ENCODE measurements around the gene GSDME. TPM values are rescaled to one million over a fixed set of nuclear protein-coding genes. Genes with fewer than 3 reads are reported as not detected.

Gene GSDME
- total RNA-seq, 2 donors from 2014 or later, result 0.85 to 1.8 TPM

- intact Hi-C loops (cut with DNase I, micrococcal nuclease), result no loop called here
- DNase-seq (no peak), ATAC-seq (no peak)
Measured at GRCh38 chr7:24713850-24714675, 43.2 kb downstream of the GSDME start.

GRCh38 chr7:24713039-24713793 lies 44.0 kb downstream of the GSDME start:
- intact Hi-C loops (cut with DNase I, micrococcal nuclease), result no loop called here
- DNase-seq, result no peak
- ATAC-seq, result no peak

- DNase-seq (no peak), ATAC-seq (no peak)
- intact Hi-C loops (cut with DNase I, micrococcal nuclease), result no loop called here
Measured at GRCh38 chr7:24709585-24710360, 47.5 kb downstream of the GSDME start.

- intact Hi-C loops (cut with DNase I, micrococcal nuclease), result no loop called here
- DNase-seq, result no peak
- ATAC-seq, result no peak
Measured at GRCh38 chr7:24709051-24709450, 48.2 kb downstream of the GSDME start.

- ATAC-seq (no peak), DNase-seq (no peak)
Measured at GRCh38 chr7:24707988-24708615, 49.2 kb downstream of the GSDME start.

GRCh38 chr7:24706211-24707170 lies 50.8 kb downstream of the GSDME start:
- intact Hi-C loops (cut with DNase I, micrococcal nuclease), result no loop called here
- ATAC-seq (no peak), DNase-seq (no peak)

More at GRCh38 chr7:24707988-24708615, 49.2 kb downstream of the GSDME start:
- intact Hi-C loops (cut with DNase I, micrococcal nuclease), result no loop called here

GRCh38 chr7:24705461-24705954 lies 51.8 kb downstream of the GSDME start:
- intact Hi-C loops (cut with DNase I, micrococcal nuclease), result no loop called here
- ATAC-seq, result no peak
- no peak for DNase-seq

- no peak for ATAC-seq
Measured at GRCh38 chr7:24704311-24704710, 53.0 kb downstream of the GSDME start.

GRCh38 chr7:24703296-24703695 lies 54.0 kb downstream of the GSDME start:
- ATAC-seq (no peak), DNase-seq (no peak)
- intact Hi-C loops (cut with DNase I, micrococcal nuclease), result no loop called here

More at GRCh38 chr7:24704311-24704710, 53.0 kb downstream of the GSDME start:
- DNase-seq, result no peak
- intact Hi-C loops (cut with DNase I, micrococcal nuclease), result no loop called here

GRCh38 chr7:24702755-24703154 lies 54.5 kb downstream of the GSDME start:
- intact Hi-C loops (cut with DNase I, micrococcal nuclease), result no loop called here
- DNase-seq (no peak), ATAC-seq (no peak)

GRCh38 chr7:24701261-24702235 lies 55.7 kb downstream of the GSDME start:
- ATAC-seq (no peak), DNase-seq (no peak)
- intact Hi-C loops (cut with DNase I, micrococcal nuclease), result no loop called here

GRCh38 chr7:24700521-24701260 lies 56.6 kb downstream of the GSDME start:
- intact Hi-C loops (cut with DNase I, micrococcal nuclease), result no loop called here
- ATAC-seq, result no peak
- no peak for DNase-seq

GRCh38 chr7:24698531-24699266 lies 58.6 kb downstream of the GSDME start:
- DNase-seq (no peak), ATAC-seq (no peak)
- intact Hi-C loops (cut with DNase I, micrococcal nuclease), result no loop called here

GRCh38 chr7:24697416-24697815 lies 59.8 kb downstream of the GSDME start:
- intact Hi-C loops (cut with DNase I, micrococcal nuclease), result no loop called here
- ATAC-seq, result no peak
- no peak for DNase-seq

GRCh38 chr7:24692592-24692991 lies 64.7 kb downstream of the GSDME start:
- no peak for ATAC-seq
- intact Hi-C loops (cut with DNase I, micrococcal nuclease), result no loop called here
- no peak for DNase-seq
